LNCaP clone FGC (cell line): Measurements from ENCODE around the gene SGCA.
A peak's percentile ranks its signal among the peaks of the same experiment; 100 is the strongest.

Experiments used
- DNase-seq: peaks from one replicate; pipeline ENCODE4 v3.0.0-alpha.2; 2011; ENCODE audit warnings: low read depth
- H3K4me3 ChIP-seq: 2 replicates; pipeline ENCODE4 v1.5.1; 2011; ENCODE audit warnings: mild to moderate bottlenecking, low read depth, low read length, control low read depth
- CTCF ChIP-seq: IDR thresholded peaks from 2 replicates; pipeline ENCODE4 v1.5.1; 2012; ENCODE audit warnings: mild to moderate bottlenecking; ENCODE audit not compliant: control insufficient read depth, insufficient read depth; ENCODE audit errors: extremely low read depth

The SGCA gene

GRCh38 chr17:50136096-50136687, 29.6 kb upstream of the SGCA start:
- H3K4me3 ChIP-seq: no peak overlapping the region
- TF ChIP-seq CTCF: no peak
- DNase-seq: no peak

- no peak for TF ChIP-seq CTCF
- no peak for DNase-seq
- no peak overlapping the region for H3K4me3 ChIP-seq
These were observed 28.8 kb upstream of the SGCA start for GRCh38 chr17:50137042-50137441.

- TF ChIP-seq CTCF: no peak
- no peak overlapping the region for H3K4me3 ChIP-seq
- DNase-seq: no peak
These were observed 26.5 kb upstream of the SGCA start for GRCh38 chr17:50139185-50139783.

- peak; percentile 87 for TF ChIP-seq CTCF
- no peak for DNase-seq
- H3K4me3 ChIP-seq: no peak overlapping the region
These were observed 25.6 kb upstream of the SGCA start for GRCh38 chr17:50139950-50140885.

GRCh38 chr17:50141026-50141744, 24.6 kb upstream of the SGCA start:
- H3K4me3 ChIP-seq: no peak overlapping the region
- DNase-seq: no peak

More at GRCh38 chr17:50141026-50141744, 24.6 kb upstream of the SGCA start:
- no peak for TF ChIP-seq CTCF
